Activated naive CD4-positive, alpha-beta T cell treated with anti-CD3 and anti-CD28 coated beads, Interleukin-2, amount 50 U/mL, for 24 hours (primary cell): Measurements from ENCODE around the gene UGT1A7.
"Not testable (repeated sequence)": the region's sequence is repeated elsewhere in the genome, so short reads cannot be mapped to it uniquely, and the experiment has no call there.

Experiments used
- H3K27ac Mint-ChIP-seq: one replicate; pipeline ENCODE4 v1.8.0; 2021; ENCODE audit warnings: mild to moderate bottlenecking, mixed read lengths
- H3K27me3 Mint-ChIP-seq: one replicate; pipeline ENCODE4 v1.8.0; 2021; ENCODE audit warnings: mixed read lengths
- H3K36me3 Mint-ChIP-seq: one replicate; pipeline ENCODE4 v1.8.0; 2021; ENCODE audit warnings: mixed read lengths
- H3K4me1 Mint-ChIP-seq: one replicate; pipeline ENCODE4 v1.8.0; 2021; ENCODE audit warnings: mixed read lengths
- H3K4me3 Mint-ChIP-seq: one replicate; pipeline ENCODE4 v1.8.0; 2021; ENCODE audit warnings: mild to moderate bottlenecking, mixed read lengths
- H3K9me3 Mint-ChIP-seq: one replicate; pipeline ENCODE4 v1.8.0; 2021; ENCODE audit warnings: mixed read lengths

Gene UGT1A7

DNA sequence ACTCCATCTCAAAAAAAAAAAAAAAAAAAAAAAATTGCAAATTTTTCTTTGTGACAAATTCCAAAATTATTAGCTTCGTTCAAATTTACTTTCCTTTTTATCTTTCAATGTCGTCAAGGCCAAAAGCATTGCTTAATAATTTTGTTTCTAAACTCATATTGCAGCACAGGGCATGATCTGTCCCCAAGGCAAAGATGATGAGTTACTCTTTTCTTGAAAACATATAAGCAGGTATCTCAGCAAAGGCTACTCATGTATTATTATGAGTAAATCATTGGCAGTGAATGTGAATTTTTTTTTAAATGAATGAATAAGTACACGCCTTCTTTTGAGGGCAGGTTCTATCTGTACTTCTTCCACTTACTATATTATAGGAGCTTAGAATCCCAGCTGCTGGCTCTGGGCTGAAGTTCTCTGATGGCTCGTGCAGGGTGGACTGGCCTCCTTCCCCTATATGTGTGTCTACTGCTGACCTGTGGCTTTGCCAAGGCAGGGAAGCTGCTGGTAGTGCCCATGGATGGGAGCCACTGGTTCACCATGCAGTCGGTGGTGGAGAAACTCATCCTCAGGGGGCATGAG is at the start of gene UGT1A7:
Gene UGT1A7 (plus strand): TSS at position 381 of the 579 bp plus-strand sequence. CDS start 37 bp downstream, at position 418.
- Mint-ChIP-seq H3K4me1 (no peaks in the 10 kb centered on the region), H3K9me3 (no peaks in the 10 kb centered on the region), H3K36me3 (no peaks in the 10 kb centered on the region), H3K27ac (no peak within 1 kb of the TSS), H3K4me3 (no peak within 1 kb of the TSS), H3K27me3 (peaks cover 10% of the 10 kb centered on the region)

DNA sequence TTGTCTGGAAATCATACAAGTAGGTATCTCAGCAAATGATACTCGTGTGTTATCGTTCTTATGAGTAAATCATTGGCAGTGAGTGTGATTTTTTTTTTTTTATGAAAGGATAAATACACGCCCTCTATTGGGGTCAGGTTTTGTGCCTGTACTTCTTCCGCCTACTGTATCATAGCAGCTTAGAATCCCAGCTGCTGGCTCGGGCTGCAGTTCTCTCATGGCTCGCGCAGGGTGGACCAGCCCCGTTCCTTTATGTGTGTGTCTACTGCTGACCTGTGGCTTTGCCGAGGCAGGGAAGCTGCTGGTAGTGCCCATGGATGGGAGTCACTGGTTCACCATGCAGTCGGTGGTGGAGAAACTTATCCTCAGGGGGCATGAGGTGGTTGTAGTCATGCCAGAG is 45.4 kb upstream of the UGT1A7 start, which contains the start of gene UGT1A10:
Gene UGT1A10 (plus strand): TSS at position 143 of the 400 bp plus-strand sequence. CDS start 75 bp downstream, at position 218.
- H3K27me3 Mint-ChIP-seq, result peaks cover 27% of the 10 kb centered on the region
- H3K36me3 Mint-ChIP-seq, H3K27ac Mint-ChIP-seq, H3K9me3 Mint-ChIP-seq, H3K4me3 Mint-ChIP-seq, H3K4me1 Mint-ChIP-seq: not testable (repeated sequence)

DNA sequence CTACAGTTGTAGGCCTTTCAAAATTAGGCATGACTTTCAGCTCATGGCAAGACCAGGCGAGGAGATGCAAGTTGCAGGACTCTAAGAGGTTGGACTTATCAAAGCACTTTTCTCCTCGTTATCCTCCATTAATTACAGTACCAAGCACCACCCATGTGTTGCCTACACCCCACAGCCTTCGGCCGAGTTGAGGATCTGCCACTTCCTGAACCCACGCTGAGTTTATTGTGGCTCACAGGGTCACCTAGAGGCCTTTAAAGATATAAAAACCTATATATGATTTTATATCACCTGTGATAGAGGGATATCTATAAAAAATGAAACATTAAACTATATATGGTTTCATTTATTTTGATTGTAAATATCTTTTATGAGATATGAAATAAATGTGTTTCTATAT is 42.9 kb upstream of the UGT1A7 start:
- Mint-ChIP-seq H3K4me3 (no peak overlapping the region), H3K27ac (no peak overlapping the region), H3K4me1 (peaks cover 9% of the 10 kb centered on the region), H3K27me3 (peaks cover 17% of the 10 kb centered on the region), H3K36me3 (peaks cover 1% of the 10 kb centered on the region), H3K9me3 (peaks cover 14% of the 10 kb centered on the region)

DNA sequence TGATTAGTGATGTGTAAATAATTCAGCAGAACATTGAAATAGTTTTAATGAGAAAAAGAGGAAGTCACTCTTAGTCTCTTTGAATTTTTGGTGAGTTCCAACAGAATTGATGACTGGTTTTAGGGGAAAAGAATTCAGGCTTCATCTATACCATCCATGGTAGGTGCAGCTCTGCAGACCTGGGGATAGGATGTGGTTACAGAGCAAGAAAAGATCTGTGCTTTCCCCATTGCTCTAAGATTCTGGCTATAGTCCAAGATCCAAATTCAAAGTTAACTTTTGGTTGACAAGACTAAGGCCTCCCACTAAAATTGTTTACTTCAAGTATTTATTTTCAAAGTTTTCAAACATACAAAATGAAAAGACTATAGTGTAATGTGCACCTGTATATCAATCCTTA is 41.8 kb upstream of the UGT1A7 start:
- peaks cover 1% of the 10 kb centered on the region for H3K36me3 Mint-ChIP-seq
- no peak overlapping the region for H3K4me3 Mint-ChIP-seq
- H3K27me3 Mint-ChIP-seq, result peaks cover 15% of the 10 kb centered on the region
- H3K9me3 Mint-ChIP-seq, result peaks cover 14% of the 10 kb centered on the region
- no peak overlapping the region for H3K27ac Mint-ChIP-seq
- H3K4me1 Mint-ChIP-seq, result peaks cover 9% of the 10 kb centered on the region

DNA sequence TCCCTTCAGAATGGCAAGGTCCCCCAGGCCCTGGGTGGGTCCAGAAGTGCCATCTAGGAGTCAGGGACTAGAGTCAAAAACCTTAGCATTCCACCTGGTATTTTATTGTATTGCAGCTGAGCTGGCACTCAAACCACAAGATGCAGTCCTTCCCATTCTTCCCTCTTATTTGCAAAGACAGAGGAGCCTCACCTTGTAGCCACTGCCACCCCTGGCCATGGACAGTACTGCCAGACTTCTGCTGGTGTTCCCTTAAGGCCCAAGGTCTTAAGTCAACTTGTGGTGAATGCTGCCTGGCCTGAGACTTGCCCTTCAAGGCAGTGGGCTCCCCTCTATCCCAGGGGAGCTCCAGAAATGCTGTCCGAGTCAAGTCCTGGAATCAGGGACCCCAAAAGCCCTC is 38.6 kb upstream of the UGT1A7 start:
- Mint-ChIP-seq H3K4me3 (no peak overlapping the region), H3K27ac (no peak overlapping the region), H3K9me3 (peaks cover 26% of the 10 kb centered on the region), H3K27me3 (peaks cover 9% of the 10 kb centered on the region), H3K4me1 (peaks cover 9% of the 10 kb centered on the region), H3K36me3 (peaks cover 5% of the 10 kb centered on the region)

DNA sequence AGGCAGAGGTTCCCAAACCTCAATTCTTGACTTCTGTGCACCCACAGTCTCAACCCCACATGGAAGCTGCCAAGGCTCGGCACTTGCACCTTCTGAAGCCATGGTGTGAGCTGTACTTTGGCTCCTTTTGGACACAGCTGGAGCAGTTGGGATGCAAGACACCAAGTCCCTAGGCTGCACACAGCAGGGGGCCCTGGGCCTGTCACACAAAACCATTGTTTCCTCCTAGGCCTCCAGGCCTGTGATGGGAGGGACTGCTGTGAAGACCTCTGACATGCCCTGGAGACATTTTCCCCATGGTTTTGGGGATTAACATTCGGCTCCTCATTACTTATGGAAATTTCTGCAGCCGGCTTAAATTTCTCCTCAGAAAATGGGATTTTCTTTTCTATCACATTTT is 35.7 kb upstream of the UGT1A7 start:
- H3K36me3 Mint-ChIP-seq, H3K4me1 Mint-ChIP-seq, H3K27ac Mint-ChIP-seq, H3K4me3 Mint-ChIP-seq: not testable (repeated sequence)
- H3K9me3 Mint-ChIP-seq, result peaks cover 26% of the 10 kb centered on the region
- H3K27me3 Mint-ChIP-seq, result peaks cover 10% of the 10 kb centered on the region

DNA sequence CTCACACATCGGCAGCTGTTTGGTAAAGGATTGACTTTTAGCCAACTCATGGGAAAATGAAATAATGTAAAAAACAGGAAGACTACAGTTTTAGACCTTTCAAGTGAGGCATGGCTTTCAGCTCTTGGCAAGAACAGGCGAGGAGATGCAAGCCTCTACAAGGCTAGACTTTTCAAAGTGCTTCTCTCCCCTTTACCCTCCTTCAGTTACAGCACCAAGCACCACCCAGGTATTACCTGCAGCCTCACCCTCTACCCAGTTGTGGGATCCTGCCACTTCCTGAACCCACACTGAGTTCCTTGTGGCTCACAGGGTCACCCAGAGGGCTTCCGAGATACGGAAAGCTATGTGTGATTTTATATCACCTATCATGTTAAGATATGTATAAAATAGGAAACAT is 30.7 kb upstream of the UGT1A7 start:
- H3K4me1 Mint-ChIP-seq, result no peaks in the 10 kb centered on the region

DNA sequence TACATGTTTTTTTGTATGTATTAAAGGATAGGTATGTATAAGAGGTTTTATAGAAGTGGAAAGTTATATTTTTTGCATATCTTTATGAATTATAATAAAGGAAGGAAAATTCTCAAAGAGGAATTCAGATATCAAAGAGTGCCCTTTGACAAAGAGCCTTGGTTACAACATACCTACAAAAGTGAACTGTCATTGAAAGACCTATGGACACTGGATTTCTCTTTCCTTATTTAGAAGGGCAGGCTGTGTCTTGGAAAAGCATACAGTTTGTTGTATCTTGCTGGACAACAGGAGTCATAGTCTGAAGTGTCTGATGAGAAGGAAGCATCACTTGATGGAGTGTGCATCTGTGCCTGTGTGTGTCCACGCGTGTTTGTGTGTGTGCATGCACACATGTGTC is 30.3 kb upstream of the UGT1A7 start:
- H3K36me3 Mint-ChIP-seq, result peaks cover 3% of the 10 kb centered on the region
- peaks cover 10% of the 10 kb centered on the region for H3K9me3 Mint-ChIP-seq
- H3K4me3 Mint-ChIP-seq, result no peak overlapping the region
- peaks cover 18% of the 10 kb centered on the region for H3K27me3 Mint-ChIP-seq
- no peak overlapping the region for H3K27ac Mint-ChIP-seq
- H3K4me1 Mint-ChIP-seq, result no peaks in the 10 kb centered on the region

More for the DNA sequence above, 30.7 kb upstream of the UGT1A7 start:
- Mint-ChIP-seq H3K36me3 (peaks cover 4% of the 10 kb centered on the region), H3K27me3 (peaks cover 18% of the 10 kb centered on the region), H3K9me3 (peaks cover 12% of the 10 kb centered on the region), H3K27ac (no peak overlapping the region), H3K4me3 (no peak overlapping the region)

DNA sequence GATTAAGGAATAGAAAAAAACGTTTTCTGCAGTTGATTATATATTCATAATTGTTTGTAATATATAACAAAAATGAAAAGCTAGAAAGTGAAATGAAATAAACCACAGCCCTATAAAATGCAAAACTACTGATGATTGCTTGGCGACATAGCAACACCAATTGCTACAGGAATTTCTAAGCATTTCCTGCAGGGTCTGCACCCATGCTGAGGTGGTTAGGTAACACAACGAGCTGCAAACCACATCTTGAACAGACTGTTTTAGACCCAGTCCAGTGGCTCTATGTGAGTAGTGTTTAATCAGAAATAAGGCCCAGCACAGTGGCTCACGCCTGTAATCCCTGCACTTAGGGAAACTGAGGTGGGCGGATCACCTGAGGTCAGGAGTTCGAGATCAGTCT is 27.2 kb upstream of the UGT1A7 start:
- Mint-ChIP-seq H3K4me1 (no peaks in the 10 kb centered on the region), H3K27ac (no peak overlapping the region), H3K27me3 (peaks cover 22% of the 10 kb centered on the region), H3K4me3 (no peak overlapping the region), H3K9me3 (no peaks in the 10 kb centered on the region), H3K36me3 (no peaks in the 10 kb centered on the region)

DNA sequence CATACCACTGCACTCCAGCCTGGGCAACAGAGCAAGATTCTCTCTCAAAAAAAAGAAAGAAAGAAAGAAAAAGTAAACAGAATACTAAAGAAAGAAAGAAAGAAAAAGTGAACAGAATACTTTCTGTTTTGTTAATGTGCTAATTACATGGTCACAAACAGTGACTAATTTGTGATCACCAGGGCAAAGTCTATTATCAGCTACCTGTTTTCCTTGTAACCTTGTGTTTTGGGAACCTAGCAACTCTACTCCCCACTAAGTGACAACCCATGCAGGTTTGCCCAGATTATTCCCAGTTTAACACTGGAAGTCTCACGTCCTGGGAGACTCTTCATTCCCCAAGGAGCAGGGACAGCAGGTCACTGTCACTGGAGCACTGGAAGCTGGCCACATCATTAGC is 26.7 kb upstream of the UGT1A7 start:
- Mint-ChIP-seq H3K4me1 (no peaks in the 10 kb centered on the region), H3K4me3 (no peak overlapping the region), H3K27me3 (peaks cover 25% of the 10 kb centered on the region), H3K9me3 (no peaks in the 10 kb centered on the region), H3K36me3 (no peaks in the 10 kb centered on the region), H3K27ac (no peak overlapping the region)

DNA sequence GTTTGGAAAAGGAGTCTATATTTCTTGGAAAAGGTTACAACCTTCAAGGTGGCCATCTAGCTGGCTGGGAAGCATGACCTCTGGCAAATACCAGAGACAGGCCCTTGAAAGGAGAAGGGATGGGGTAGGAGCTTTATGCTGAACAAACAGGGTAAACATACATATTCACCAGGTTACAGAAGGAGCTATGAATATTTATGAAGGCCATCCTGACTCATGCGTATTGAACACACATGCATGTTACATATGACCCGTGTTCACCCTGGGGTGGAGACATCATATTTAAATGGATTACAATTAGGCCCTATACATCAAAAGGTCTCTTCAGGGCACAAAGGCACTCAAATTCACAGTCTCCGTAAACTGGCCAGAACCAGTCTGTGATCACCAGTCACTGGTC is 25.8 kb upstream of the UGT1A7 start:
- H3K9me3 Mint-ChIP-seq, H3K4me3 Mint-ChIP-seq, H3K27ac Mint-ChIP-seq, H3K4me1 Mint-ChIP-seq, H3K36me3 Mint-ChIP-seq: not testable (repeated sequence)
- peaks cover 23% of the 10 kb centered on the region for H3K27me3 Mint-ChIP-seq

DNA sequence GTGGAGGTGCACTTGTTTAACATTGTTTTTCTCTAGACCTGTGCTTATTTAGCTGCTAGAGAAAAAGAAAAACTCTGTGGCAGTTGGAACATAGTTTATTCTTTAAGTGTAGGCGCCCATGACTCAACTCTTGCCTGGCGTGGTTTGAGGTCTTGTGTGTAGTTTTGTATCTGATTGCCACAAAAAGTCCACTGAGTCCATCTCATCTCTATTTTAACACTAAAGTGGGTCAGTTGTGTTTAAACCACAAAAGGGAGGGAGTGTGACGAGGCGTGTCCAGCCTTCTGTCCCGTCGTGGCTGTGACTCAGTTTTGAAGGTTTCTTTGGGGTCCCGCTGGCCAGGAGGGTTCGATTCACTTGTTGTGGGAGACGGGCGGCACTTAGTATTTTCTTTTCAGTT is 25.3 kb upstream of the UGT1A7 start:
- Mint-ChIP-seq H3K27me3 (peaks cover 23% of the 10 kb centered on the region), H3K36me3 (no peaks in the 10 kb centered on the region), H3K9me3 (no peaks in the 10 kb centered on the region), H3K4me3 (no peak overlapping the region), H3K27ac (no peak overlapping the region), H3K4me1 (no peaks in the 10 kb centered on the region)

DNA sequence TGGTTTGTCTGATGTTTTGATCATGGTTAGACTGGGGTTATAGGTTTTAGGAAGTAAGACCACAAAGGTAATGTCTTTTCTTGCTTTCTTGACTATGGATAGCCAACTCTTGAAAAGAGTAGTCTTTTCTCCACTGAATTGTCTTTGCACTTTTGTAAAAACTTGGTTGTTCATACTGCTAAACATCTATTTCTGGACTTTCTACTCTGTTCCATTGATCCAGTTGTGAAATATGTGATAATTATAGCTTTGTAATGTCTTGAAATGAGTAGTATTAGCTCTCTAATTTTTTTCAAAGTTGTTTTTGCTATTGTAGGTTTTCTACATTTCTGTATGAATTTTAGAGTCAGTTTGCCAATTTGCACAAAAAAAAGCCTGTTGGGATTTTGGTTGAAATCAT is 23.1 kb upstream of the UGT1A7 start:
- H3K4me1 Mint-ChIP-seq, result no peaks in the 10 kb centered on the region
- H3K36me3 Mint-ChIP-seq, result no peaks in the 10 kb centered on the region
- no peak overlapping the region for H3K4me3 Mint-ChIP-seq
- H3K27ac Mint-ChIP-seq, result no peak overlapping the region
- peaks cover 21% of the 10 kb centered on the region for H3K27me3 Mint-ChIP-seq
- no peaks in the 10 kb centered on the region for H3K9me3 Mint-ChIP-seq

DNA sequence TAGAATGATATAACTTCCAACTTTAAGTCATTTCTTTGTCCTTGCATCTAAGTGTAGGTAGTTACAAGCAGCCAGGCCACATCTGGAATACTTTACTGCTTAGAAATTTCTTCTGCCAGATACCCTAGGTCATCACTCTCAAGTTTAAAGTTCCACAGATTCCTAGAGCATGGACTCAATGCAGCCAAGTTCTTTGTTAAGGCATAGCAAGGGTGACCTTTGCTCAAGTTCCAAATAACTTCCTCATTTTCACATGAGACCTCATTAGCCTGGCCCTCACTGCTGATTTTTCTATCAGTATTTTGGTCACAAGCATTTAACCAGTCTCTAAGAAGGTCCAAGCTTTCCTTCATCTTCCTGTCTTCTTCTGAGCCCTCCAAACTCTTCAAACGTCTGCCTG is 17.8 kb upstream of the UGT1A7 start:
- Mint-ChIP-seq H3K27ac (no peak overlapping the region), H3K27me3 (peaks cover 29% of the 10 kb centered on the region), H3K4me3 (no peak overlapping the region), H3K36me3 (no peaks in the 10 kb centered on the region), H3K9me3 (no peaks in the 10 kb centered on the region), H3K4me1 (no peaks in the 10 kb centered on the region)

DNA sequence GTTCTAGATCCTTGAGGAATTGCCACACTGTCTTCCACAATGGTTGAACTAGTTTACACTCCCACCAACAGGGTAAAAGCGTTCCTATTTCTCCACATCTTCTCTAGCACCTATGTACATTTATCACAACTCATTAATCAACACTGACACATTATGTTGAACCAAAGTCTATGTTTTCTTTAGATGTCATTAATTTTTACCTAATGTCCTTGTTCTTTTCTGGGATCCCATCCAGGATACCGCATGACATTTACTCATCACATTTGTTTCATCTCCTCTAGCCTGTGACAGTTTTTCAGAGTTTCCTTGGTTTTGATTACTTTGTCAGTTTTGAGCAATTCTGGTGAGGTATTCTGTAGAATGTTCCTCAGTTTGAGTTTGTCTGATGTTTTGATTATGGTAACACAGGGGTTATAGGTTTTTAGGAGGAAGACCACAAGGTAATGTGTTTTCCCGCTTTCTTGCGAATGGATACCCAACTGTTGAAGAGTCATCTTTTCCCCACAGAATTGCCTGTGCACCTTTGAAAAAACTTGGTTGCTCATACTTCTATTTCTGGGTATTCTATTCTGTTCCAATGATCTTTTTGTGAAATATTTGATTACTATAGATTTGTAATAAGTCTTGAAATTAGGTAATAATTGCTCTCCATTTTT is 13.0 kb upstream of the UGT1A7 start:
- Mint-ChIP-seq H3K4me1 (no peaks in the 10 kb centered on the region), H3K27me3 (peaks cover 29% of the 10 kb centered on the region), H3K9me3 (no peaks in the 10 kb centered on the region), H3K36me3 (no peaks in the 10 kb centered on the region), H3K27ac (no peak overlapping the region), H3K4me3 (no peak overlapping the region)

DNA sequence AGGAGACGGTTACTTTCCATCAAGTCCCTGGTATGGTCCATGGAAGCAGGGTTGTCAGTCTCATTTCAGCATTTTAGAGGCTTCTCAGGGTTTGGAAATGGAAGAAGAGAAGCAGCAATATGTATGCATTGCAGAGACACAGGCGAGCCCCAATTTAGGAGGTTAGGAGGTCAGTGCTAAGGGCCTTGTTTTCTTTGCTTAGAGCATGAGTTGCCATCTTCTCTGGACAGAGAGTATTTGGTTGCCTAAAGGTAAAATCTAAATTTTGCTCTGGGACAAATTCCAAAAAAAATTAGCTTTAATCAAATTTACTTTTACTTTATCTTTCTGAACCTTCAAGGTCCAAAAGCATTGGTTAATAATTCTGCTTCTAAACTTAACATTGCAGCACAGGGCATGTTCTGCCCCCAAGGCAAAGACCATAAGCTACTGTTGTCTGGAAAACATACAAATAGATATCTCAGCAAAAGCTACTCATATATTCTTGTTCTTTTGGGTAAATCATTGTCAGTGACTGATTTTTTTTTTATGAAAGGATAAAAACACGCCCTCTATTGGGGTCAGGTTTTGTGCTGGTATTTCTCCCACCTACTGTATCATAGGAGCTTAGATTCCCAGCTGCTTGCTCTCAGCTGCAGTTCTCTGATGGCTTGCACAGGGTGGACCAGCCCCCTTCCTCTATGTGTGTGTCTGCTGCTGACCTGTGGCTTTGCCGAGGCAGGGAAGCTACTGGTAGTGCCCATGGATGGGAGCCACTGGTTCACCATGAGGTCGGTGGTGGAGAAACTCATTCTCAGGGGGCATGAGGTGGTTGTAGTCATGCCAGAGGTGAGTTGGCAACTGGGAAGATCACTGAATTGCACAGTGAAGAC is 10.2 kb upstream of the UGT1A7 start, which contains the start of gene UGT1A9:
Gene UGT1A9 (plus strand): TSS at position 609 of the 872 bp plus-strand sequence. CDS start 37 bp downstream, at position 646.
- Mint-ChIP-seq H3K27ac (no peak within 1 kb of the TSS), H3K9me3 (no peaks in the 10 kb centered on the region), H3K4me3 (no peak within 1 kb of the TSS), H3K36me3 (no peaks in the 10 kb centered on the region), H3K4me1 (no peaks in the 10 kb centered on the region), H3K27me3 (peaks cover 30% of the 10 kb centered on the region)
